K562 (cell line): ENCODE results near the gene TRIO. TPM values are rescaled to one million over a fixed set of nuclear protein-coding genes. Genes with fewer than 3 reads are reported as not detected.

Experiments
- ELF4 ChIP-seq: fragments of 450-650 bp; formaldehyde crosslinking; IDR thresholded peaks from 2 replicates; pipeline ENCODE4 v1.4.0; 2022; ENCODE audit warnings: missing genetic modification characterization
- polyA plus RNA-seq, 8 experiments: library from polyadenylated mRNA; depleted of rRNA in 4 of 8; stranded (reverse) in 5 of 8; unstranded in 3 of 8; fragments of >200 nt; fragmentation: Nextera tagmentation in 2 of 8; fragmentation: Illumina TruSeq in 1 of 8; extraction: Ambion mirVana in 2 of 8; extraction: Trizol in 1 of 8; gene quantifications; 2 replicates each; pipeline versions ENCODE4 v1.2.1 to v1.2.3, GENCODE V29; 2011 to 2014; ENCODE audit warnings: inconsistent platforms in 1 of 8, missing spikeins in 1 of 8
- total RNA-seq, 7 experiments: library from RNA; depleted of rRNA in 6 of 7; stranded (reverse); fragments of >200 nt in 6 of 7; fragmentation: Illumina TruSeq in 2 of 7; extraction: Trizol in 2 of 7; gene quantifications; 2 replicates each; pipeline versions ENCODE4 v1.2.1 to v1.2.3, GENCODE V29; 2011 to 2021; ENCODE audit warnings: low replicate concordance in 1 of 7
- TF ChIP-seq, protein P1 (sequence below): fragments of 450-650 bp; IDR thresholded peaks from 2 replicates; pipeline ENCODE4 v1.6.1; 2018; ENCODE audit not compliant: partially characterized antibody
- TF ChIP-seq, protein P2 (sequence below): fragments of 450-650 bp; IDR thresholded peaks from 2 replicates; pipeline ENCODE4 v1.6.1; 2017; ENCODE audit warnings: antibody characterized with exemption, mild to moderate bottlenecking
- TF ChIP-seq, protein P3 (sequence below), 3 experiments: IDR thresholded peaks in 2 of 3; conservative IDR thresholded peaks in 1 of 3; 2 replicates each; pipeline ENCODE4 v1.5.1; 2011 to 2012; ENCODE audit warnings: low read length in 3 of 3, mild to moderate bottlenecking in 3 of 3, control low read depth in 2 of 3, improper control_type of control experiment in 1 of 3, inconsistent platforms in 1 of 3, low read depth in 1 of 3, mixed read lengths in 1 of 3, moderate library complexity in 1 of 3; ENCODE audit not compliant: insufficient read depth in 2 of 3

Gene TRIO
- total and polyA plus RNA-seq, 9 of the 15 experiments (the other 6 are each of a cell fraction or from before 2014, with no cell fraction given) = 0.24 to 5.0 (median 1.1) TPM

DNA sequence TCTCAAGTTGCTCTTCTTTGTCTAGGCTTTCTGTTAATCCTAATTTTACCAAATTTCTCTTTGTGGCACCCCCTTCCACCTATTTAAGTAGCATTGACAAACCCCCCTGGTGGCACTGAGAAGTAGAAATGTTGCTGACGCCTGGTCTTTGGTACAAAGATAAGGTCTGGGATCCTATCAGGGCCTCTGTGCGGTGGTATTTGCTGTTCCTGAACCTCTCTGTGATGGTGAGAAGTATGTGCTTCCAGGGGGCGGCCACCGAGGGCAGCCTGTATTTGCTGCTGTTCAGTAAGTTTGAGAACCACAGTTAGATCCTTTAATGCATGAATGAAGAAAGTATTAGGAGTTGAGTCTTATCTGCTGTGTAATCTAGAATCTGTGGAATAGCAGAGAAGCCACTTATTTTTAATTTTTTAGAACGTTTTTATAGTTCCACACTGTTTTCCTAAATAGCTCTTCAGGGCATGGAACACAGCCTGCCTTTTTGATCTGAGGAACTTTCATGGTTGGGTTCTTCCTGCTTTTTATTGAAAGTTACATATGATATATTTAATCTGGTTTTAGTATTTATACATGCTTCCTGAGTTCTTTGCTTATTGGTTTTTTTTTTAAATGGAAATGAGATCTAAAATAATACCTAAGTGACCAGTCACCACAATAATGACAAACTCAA is 124.2 kb downstream of the TRIO start (continued):
- TF ChIP-seq, protein P1, sequence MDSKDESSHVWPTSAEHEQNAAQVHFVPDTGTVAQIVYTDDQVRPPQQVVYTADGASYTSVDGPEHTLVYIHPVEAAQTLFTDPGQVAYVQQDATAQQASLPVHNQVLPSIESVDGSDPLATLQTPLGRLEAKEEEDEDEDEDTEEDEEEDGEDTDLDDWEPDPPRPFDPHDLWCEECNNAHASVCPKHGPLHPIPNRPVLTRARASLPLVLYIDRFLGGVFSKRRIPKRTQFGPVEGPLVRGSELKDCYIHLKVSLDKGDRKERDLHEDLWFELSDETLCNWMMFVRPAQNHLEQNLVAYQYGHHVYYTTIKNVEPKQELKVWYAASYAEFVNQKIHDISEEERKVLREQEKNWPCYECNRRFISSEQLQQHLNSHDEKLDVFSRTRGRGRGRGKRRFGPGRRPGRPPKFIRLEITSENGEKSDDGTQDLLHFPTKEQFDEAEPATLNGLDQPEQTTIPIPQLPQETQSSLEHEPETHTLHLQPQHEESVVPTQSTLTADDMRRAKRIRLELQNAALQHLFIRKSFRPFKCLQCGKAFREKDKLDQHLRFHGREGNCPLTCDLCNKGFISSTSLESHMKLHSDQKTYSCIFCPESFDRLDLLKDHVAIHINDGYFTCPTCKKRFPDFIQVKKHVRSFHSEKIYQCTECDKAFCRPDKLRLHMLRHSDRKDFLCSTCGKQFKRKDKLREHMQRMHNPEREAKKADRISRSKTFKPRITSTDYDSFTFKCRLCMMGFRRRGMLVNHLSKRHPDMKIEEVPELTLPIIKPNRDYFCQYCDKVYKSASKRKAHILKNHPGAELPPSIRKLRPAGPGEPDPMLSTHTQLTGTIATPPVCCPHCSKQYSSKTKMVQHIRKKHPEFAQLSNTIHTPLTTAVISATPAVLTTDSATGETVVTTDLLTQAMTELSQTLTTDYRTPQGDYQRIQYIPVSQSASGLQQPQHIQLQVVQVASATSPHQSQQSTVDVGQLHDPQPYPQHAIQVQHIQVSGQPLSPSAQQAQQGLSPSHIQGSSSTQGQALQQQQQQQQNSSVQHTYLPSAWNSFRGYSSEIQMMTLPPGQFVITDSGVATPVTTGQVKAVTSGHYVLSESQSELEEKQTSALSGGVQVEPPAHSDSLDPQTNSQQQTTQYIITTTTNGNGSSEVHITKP = peak; percentile 1
- TF ChIP-seq, protein P2, sequence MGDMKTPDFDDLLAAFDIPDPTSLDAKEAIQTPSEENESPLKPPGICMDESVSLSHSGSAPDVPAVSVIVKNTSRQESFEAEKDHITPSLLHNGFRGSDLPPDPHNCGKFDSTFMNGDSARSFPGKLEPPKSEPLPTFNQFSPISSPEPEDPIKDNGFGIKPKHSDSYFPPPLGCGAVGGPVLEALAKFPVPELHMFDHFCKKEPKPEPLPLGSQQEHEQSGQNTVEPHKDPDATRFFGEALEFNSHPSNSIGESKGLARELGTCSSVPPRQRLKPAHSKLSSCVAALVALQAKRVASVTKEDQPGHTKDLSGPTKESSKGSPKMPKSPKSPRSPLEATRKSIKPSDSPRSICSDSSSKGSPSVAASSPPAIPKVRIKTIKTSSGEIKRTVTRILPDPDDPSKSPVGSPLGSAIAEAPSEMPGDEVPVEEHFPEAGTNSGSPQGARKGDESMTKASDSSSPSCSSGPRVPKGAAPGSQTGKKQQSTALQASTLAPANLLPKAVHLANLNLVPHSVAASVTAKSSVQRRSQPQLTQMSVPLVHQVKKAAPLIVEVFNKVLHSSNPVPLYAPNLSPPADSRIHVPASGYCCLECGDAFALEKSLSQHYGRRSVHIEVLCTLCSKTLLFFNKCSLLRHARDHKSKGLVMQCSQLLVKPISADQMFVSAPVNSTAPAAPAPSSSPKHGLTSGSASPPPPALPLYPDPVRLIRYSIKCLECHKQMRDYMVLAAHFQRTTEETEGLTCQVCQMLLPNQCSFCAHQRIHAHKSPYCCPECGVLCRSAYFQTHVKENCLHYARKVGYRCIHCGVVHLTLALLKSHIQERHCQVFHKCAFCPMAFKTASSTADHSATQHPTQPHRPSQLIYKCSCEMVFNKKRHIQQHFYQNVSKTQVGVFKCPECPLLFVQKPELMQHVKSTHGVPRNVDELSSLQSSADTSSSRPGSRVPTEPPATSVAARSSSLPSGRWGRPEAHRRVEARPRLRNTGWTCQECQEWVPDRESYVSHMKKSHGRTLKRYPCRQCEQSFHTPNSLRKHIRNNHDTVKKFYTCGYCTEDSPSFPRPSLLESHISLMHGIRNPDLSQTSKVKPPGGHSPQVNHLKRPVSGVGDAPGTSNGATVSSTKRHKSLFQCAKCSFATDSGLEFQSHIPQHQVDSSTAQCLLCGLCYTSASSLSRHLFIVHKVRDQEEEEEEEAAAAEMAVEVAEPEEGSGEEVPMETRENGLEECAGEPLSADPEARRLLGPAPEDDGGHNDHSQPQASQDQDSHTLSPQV = peak; percentile 36; the same call in 1 of the 2 replicates
- TF ChIP-seq ELF4 (CRISPR knock-in tag) = no peak
- TF ChIP-seq, protein P3, sequence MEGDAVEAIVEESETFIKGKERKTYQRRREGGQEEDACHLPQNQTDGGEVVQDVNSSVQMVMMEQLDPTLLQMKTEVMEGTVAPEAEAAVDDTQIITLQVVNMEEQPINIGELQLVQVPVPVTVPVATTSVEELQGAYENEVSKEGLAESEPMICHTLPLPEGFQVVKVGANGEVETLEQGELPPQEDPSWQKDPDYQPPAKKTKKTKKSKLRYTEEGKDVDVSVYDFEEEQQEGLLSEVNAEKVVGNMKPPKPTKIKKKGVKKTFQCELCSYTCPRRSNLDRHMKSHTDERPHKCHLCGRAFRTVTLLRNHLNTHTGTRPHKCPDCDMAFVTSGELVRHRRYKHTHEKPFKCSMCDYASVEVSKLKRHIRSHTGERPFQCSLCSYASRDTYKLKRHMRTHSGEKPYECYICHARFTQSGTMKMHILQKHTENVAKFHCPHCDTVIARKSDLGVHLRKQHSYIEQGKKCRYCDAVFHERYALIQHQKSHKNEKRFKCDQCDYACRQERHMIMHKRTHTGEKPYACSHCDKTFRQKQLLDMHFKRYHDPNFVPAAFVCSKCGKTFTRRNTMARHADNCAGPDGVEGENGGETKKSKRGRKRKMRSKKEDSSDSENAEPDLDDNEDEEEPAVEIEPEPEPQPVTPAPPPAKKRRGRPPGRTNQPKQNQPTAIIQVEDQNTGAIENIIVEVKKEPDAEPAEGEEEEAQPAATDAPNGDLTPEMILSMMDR (IDR thresholded peaks at IDR 0.05 in 2 of 3, conservative IDR thresholded peaks at IDR 0.05 in 1 of 3; ENCODE audit: insufficient read depth in 2 of 3, low read depth in 1 of 3, low read length in 3 of 3) = 0 out of 6 replicates have a peak, but pooled peaks of 1 of the 3 experiments have one; percentile 20
